Rectal smooth muscle tissue (tissue), 1 donor: ENCODE results near the gene TSPAN31.

Experiments used
- H3K27ac ChIP-seq: one replicate; pipeline ENCODE4 v1.7.0; 2013; ENCODE audit warnings: low read depth, low read length, inconsistent platforms
- H3K27me3 ChIP-seq: one replicate; pipeline ENCODE4 v1.7.0; 2013; ENCODE audit warnings: low read length; ENCODE audit not compliant: control insufficient read depth, insufficient read depth
- H3K36me3 ChIP-seq: one replicate; pipeline ENCODE4 v1.7.0; 2013; ENCODE audit warnings: low read length; ENCODE audit not compliant: control insufficient read depth, insufficient read depth
- H3K4me1 ChIP-seq: one replicate; pipeline ENCODE4 v1.7.0; 2013; ENCODE audit warnings: low read length; ENCODE audit not compliant: control insufficient read depth, insufficient read depth
- H3K4me3 ChIP-seq: one replicate; pipeline ENCODE4 v1.7.0; 2013; ENCODE audit warnings: low read length
- H3K9ac ChIP-seq: one replicate; pipeline ENCODE4 v1.7.0; 2013; ENCODE audit warnings: low read length

Gene TSPAN31

GRCh38 chr12:57754411-57755193, 9.8 kb downstream of the TSPAN31 start, which contains the start of gene MARCHF9:
TSS of gene MARCHF9 (plus strand) at chr12:57755103. CDS start at chr12:57755529, 426 bp downstream.
- peaks cover 15% of the 10 kb centered on the region for H3K4me1 ChIP-seq
- peaks cover 8% of the 10 kb centered on the region for H3K36me3 ChIP-seq
- no peak within 1 kb of the TSS for H3K9ac ChIP-seq
- H3K4me3 ChIP-seq: peak within 1 kb of the TSS; percentile 73
- no peak within 1 kb of the TSS for H3K27ac ChIP-seq
- no peaks in the 10 kb centered on the region for H3K27me3 ChIP-seq

GRCh38 chr12:57755194-57755453, 10.3 kb downstream of the TSPAN31 start:
- peak overlapping the region; percentile 48 for H3K4me3 ChIP-seq
- peaks cover 10% of the 10 kb centered on the region for H3K36me3 ChIP-seq
- H3K27me3 ChIP-seq: no peaks in the 10 kb centered on the region
- no peak overlapping the region for H3K27ac ChIP-seq
- peaks cover 15% of the 10 kb centered on the region for H3K4me1 ChIP-seq
- no peak overlapping the region for H3K9ac ChIP-seq

GRCh38 chr12:57755454-57756372, 10.9 kb downstream of the TSPAN31 start:
- H3K36me3 ChIP-seq: peaks cover 6% of the 10 kb centered on the region
- H3K27ac ChIP-seq: no peak overlapping the region
- H3K4me1 ChIP-seq: peaks cover 15% of the 10 kb centered on the region
- no peaks in the 10 kb centered on the region for H3K27me3 ChIP-seq
- H3K4me3 ChIP-seq: peak overlapping the region; percentile 63
- H3K9ac ChIP-seq: no peak overlapping the region

GRCh38 chr12:57756406-57757341, 11.8 kb downstream of the TSPAN31 start:
- Histone ChIP-seq H3K4me3 (no peak overlapping the region), H3K36me3 (peaks cover 6% of the 10 kb centered on the region), H3K27ac (no peak overlapping the region), H3K4me1 (peaks cover 8% of the 10 kb centered on the region), H3K27me3 (no peaks in the 10 kb centered on the region), H3K9ac (no peak overlapping the region)

- Histone ChIP-seq H3K9ac (no peak overlapping the region), H3K36me3 (peaks cover 6% of the 10 kb centered on the region), H3K27ac (no peak overlapping the region), H3K27me3 (no peaks in the 10 kb centered on the region), H3K4me3 (no peak overlapping the region), H3K4me1 (peaks cover 5% of the 10 kb centered on the region)
Measured at GRCh38 chr12:57757771-57758170, 12.9 kb downstream of the TSPAN31 start.

GRCh38 chr12:57758552-57759359, 13.9 kb downstream of the TSPAN31 start:
- Histone ChIP-seq H3K4me1 (peaks cover 4% of the 10 kb centered on the region), H3K27ac (no peak overlapping the region), H3K4me3 (no peak overlapping the region), H3K36me3 (peaks cover 6% of the 10 kb centered on the region), H3K27me3 (peaks cover 1% of the 10 kb centered on the region), H3K9ac (no peak overlapping the region)

GRCh38 chr12:57759360-57759980, 14.6 kb downstream of the TSPAN31 start:
- Histone ChIP-seq H3K27ac (no peak overlapping the region), H3K4me3 (no peak overlapping the region), H3K9ac (no peak overlapping the region), H3K27me3 (peaks cover 8% of the 10 kb centered on the region), H3K4me1 (peaks cover 1% of the 10 kb centered on the region), H3K36me3 (peaks cover 6% of the 10 kb centered on the region)

GRCh38 chr12:57760347-57760982, 15.6 kb downstream of the TSPAN31 start:
- Histone ChIP-seq H3K36me3 (peaks cover 6% of the 10 kb centered on the region), H3K27ac (no peak overlapping the region), H3K27me3 (peaks cover 17% of the 10 kb centered on the region), H3K4me3 (no peak overlapping the region), H3K4me1 (peaks cover under 1% of the 10 kb centered on the region), H3K9ac (no peak overlapping the region)

- Histone ChIP-seq H3K4me1 (peaks cover 4% of the 10 kb centered on the region), H3K27me3 (peaks cover 24% of the 10 kb centered on the region), H3K9ac (no peak overlapping the region), H3K36me3 (peaks cover 6% of the 10 kb centered on the region), H3K4me3 (no peak overlapping the region), H3K27ac (no peak overlapping the region)
Measured at GRCh38 chr12:57761391-57761998, 16.7 kb downstream of the TSPAN31 start.

GRCh38 chr12:57762463-57762862, 17.6 kb downstream of the TSPAN31 start:
- H3K27ac ChIP-seq: no peak overlapping the region
- H3K4me1 ChIP-seq: peaks cover 9% of the 10 kb centered on the region
- H3K27me3 ChIP-seq: peaks cover 27% of the 10 kb centered on the region
- no peak overlapping the region for H3K4me3 ChIP-seq
- H3K36me3 ChIP-seq: peaks cover 6% of the 10 kb centered on the region
- H3K9ac ChIP-seq: no peak overlapping the region
